Astrocyte (in vitro differentiated cells and primary cell): ENCODE results near the gene PDK2. TPM values are rescaled to one million over a fixed set of nuclear protein-coding genes. Genes with fewer than 3 reads are reported as not detected.

Source experiments
- DNase-seq: peaks from one replicate; pipeline ENCODE4 v3.0.0-alpha.2; 2010; ENCODE audit warnings: low read depth
- FAIRE-seq: peaks from 2 replicates; lab custom pipeline; 2011; peaks lifted over from hg19 to GRCh38; lab: Jason Lieb, UNC
- H2AFZ ChIP-seq: 2 replicates; pipeline ENCODE4 v1.6.0; 2012; ENCODE audit warnings: low read depth, low read length, inconsistent platforms
- H3K27ac ChIP-seq: 2 replicates; pipeline ENCODE4 v1.5.1; 2011; ENCODE audit warnings: low read depth, low read length, inconsistent platforms
- H3K27me3 ChIP-seq: 2 replicates; pipeline ENCODE4 v1.6.0; 2011; ENCODE audit warnings: low read length, inconsistent platforms; ENCODE audit not compliant: insufficient read depth
- H3K36me3 ChIP-seq: 2 replicates; pipeline ENCODE4 v1.5.1; 2011; ENCODE audit warnings: low read length, inconsistent platforms; ENCODE audit not compliant: insufficient read depth
- H3K4me1 ChIP-seq: 2 replicates; pipeline ENCODE4 v1.5.1; 2011; ENCODE audit warnings: low read length, inconsistent platforms; ENCODE audit not compliant: insufficient read depth
- H3K4me2 ChIP-seq: 2 replicates; pipeline ENCODE4 v1.6.0; 2012; ENCODE audit warnings: low read length, inconsistent platforms
- H3K4me3 ChIP-seq: 2 replicates; pipeline ENCODE4 v1.5.1; 2011; ENCODE audit warnings: low read depth, mild to moderate bottlenecking, low read length, inconsistent platforms; ENCODE audit not compliant: insufficient read depth
- H3K79me2 ChIP-seq: 2 replicates; pipeline ENCODE4 v1.6.0; 2012; ENCODE audit warnings: mild to moderate bottlenecking, low read length, inconsistent platforms; ENCODE audit not compliant: insufficient read depth
- H3K9ac ChIP-seq: 2 replicates; pipeline ENCODE4 v1.6.0; 2012; ENCODE audit warnings: mild to moderate bottlenecking, low read length, inconsistent platforms
- H3K9me3 ChIP-seq: 2 replicates; pipeline ENCODE4 v1.5.1; 2012; ENCODE audit warnings: low read depth, mild to moderate bottlenecking, low read length, inconsistent platforms; ENCODE audit not compliant: insufficient read depth
- H4K20me1 ChIP-seq: 2 replicates; pipeline ENCODE4 v1.6.0; 2012; ENCODE audit warnings: low read length, inconsistent platforms; ENCODE audit not compliant: insufficient read depth
- H3K27ac Mint-ChIP-seq: one replicate; pipeline ENCODE4 v1.8.0; 2021; ENCODE audit warnings: mild to moderate bottlenecking, mixed read lengths; ENCODE audit not compliant: unreplicated experiment
- H3K27me3 Mint-ChIP-seq: one replicate; pipeline ENCODE4 v1.8.0; 2021; ENCODE audit warnings: low read depth, mixed read lengths; ENCODE audit not compliant: unreplicated experiment
- H3K36me3 Mint-ChIP-seq: one replicate; pipeline ENCODE4 v1.8.0; 2021; ENCODE audit warnings: low read depth, mixed read lengths; ENCODE audit not compliant: unreplicated experiment
- H3K4me1 Mint-ChIP-seq: one replicate; pipeline ENCODE4 v1.8.0; 2021; ENCODE audit warnings: low read depth, mixed read lengths; ENCODE audit not compliant: unreplicated experiment
- H3K4me3 Mint-ChIP-seq: one replicate; pipeline ENCODE4 v1.8.0; 2021; ENCODE audit warnings: mild to moderate bottlenecking, moderate library complexity, mixed read lengths; ENCODE audit not compliant: unreplicated experiment
- H3K9me3 Mint-ChIP-seq: one replicate; pipeline ENCODE4 v1.8.0; 2021; ENCODE audit warnings: mild to moderate bottlenecking, mixed read lengths; ENCODE audit not compliant: unreplicated experiment
- CTCF ChIP-seq: IDR thresholded peaks from 2 replicates; pipeline ENCODE4 v1.5.1; 2011; ENCODE audit warnings: low read depth, mild to moderate bottlenecking, inconsistent platforms, low read length, moderate library complexity; ENCODE audit not compliant: insufficient read depth
- EZH2 ChIP-seq: IDR thresholded peaks from 2 replicates; pipeline ENCODE4 v1.6.1; 2012; ENCODE audit warnings: mild to moderate bottlenecking, low read length, inconsistent platforms; ENCODE audit not compliant: insufficient read depth
- total RNA-seq: library from RNA; stranded (reverse); gene quantifications from 2 replicates; pipeline ENCODE4 v1.2.1, GENCODE V29; 2021

The PDK2 gene
- total RNA-seq, 1 donor from 2014 or later, result 25.8 TPM

- no peak overlapping the region for H3K4me2 ChIP-seq
- FAIRE-seq, result no peak
- H3K27ac ChIP-seq, result no peak overlapping the region
- peaks cover 36% of the 10 kb centered on the region for H4K20me1 ChIP-seq
- Mint-ChIP-seq H3K36me3 (peaks cover 15% of the 10 kb centered on the region), H3K27ac (no peak overlapping the region), H3K9me3 (no peaks in the 10 kb centered on the region), H3K27me3 (peaks cover 2% of the 10 kb centered on the region), H3K4me1 (peaks cover 16% of the 10 kb centered on the region), H3K4me3 (no peak overlapping the region)
- no peaks in the 10 kb centered on the region for H3K36me3 ChIP-seq
- no peak overlapping the region for H3K9ac ChIP-seq
- TF ChIP-seq EZH2 (no peak), CTCF (no peak)
- no peak overlapping the region for H3K4me3 ChIP-seq
- no peak for DNase-seq
- H3K4me1 ChIP-seq, result peaks cover 14% of the 10 kb centered on the region
- H3K27me3 ChIP-seq, result no peaks in the 10 kb centered on the region
- H3K9me3 ChIP-seq, result no peaks in the 10 kb centered on the region
- no peaks in the 10 kb centered on the region for H3K79me2 ChIP-seq
- H2AFZ ChIP-seq, result no peak overlapping the region
These were observed 7.2 kb downstream of the PDK2 start for GRCh38 chr17:50102164-50102991.

- Mint-ChIP-seq H3K4me1 (peaks cover 22% of the 10 kb centered on the region), H3K9me3 (no peaks in the 10 kb centered on the region), H3K36me3 (peaks cover 22% of the 10 kb centered on the region), H3K27me3 (peaks cover 2% of the 10 kb centered on the region), H3K27ac (no peak overlapping the region), H3K4me3 (no peak overlapping the region)
- Histone ChIP-seq H3K4me1 (peaks cover 21% of the 10 kb centered on the region), H3K79me2 (no peaks in the 10 kb centered on the region), H3K27me3 (no peaks in the 10 kb centered on the region), H3K4me3 (no peak overlapping the region), H2AFZ (no peak overlapping the region), H3K36me3 (no peaks in the 10 kb centered on the region), H3K27ac (no peak overlapping the region), H3K4me2 (no peak overlapping the region), H4K20me1 (peaks cover 36% of the 10 kb centered on the region), H3K9me3 (no peaks in the 10 kb centered on the region), H3K9ac (no peak overlapping the region)
- FAIRE-seq (no peak), DNase-seq (no peak)
- TF ChIP-seq CTCF (no peak), EZH2 (no peak)
These were observed 8.1 kb downstream of the PDK2 start for GRCh38 chr17:50103252-50103651.

- Histone ChIP-seq H2AFZ (no peak overlapping the region), H3K4me3 (no peak overlapping the region), H4K20me1 (peaks cover 36% of the 10 kb centered on the region), H3K9me3 (no peaks in the 10 kb centered on the region), H3K27ac (no peak overlapping the region), H3K4me2 (no peak overlapping the region), H3K36me3 (no peaks in the 10 kb centered on the region), H3K79me2 (no peaks in the 10 kb centered on the region), H3K4me1 (peaks cover 21% of the 10 kb centered on the region), H3K9ac (no peak overlapping the region), H3K27me3 (no peaks in the 10 kb centered on the region)
- H3K27ac Mint-ChIP-seq, result no peak overlapping the region
- H3K4me1 Mint-ChIP-seq, result peaks cover 20% of the 10 kb centered on the region
- no peaks in the 10 kb centered on the region for H3K9me3 Mint-ChIP-seq
- no peak for DNase-seq
- TF ChIP-seq EZH2 (no peak), CTCF (no peak)
- H3K36me3 Mint-ChIP-seq, result peaks cover 21% of the 10 kb centered on the region
- H3K4me3 Mint-ChIP-seq, result no peak overlapping the region
- peaks cover 2% of the 10 kb centered on the region for H3K27me3 Mint-ChIP-seq
- FAIRE-seq, result no peak
These were observed 8.8 kb downstream of the PDK2 start for GRCh38 chr17:50103941-50104340.
